ENCODE results near the gene MTA1.

Gene MTA1

GRCh38 chr14:105467249-105467941 lies 47.8 kb downstream of the MTA1 start:
- no peak for DNase-seq

DNA sequence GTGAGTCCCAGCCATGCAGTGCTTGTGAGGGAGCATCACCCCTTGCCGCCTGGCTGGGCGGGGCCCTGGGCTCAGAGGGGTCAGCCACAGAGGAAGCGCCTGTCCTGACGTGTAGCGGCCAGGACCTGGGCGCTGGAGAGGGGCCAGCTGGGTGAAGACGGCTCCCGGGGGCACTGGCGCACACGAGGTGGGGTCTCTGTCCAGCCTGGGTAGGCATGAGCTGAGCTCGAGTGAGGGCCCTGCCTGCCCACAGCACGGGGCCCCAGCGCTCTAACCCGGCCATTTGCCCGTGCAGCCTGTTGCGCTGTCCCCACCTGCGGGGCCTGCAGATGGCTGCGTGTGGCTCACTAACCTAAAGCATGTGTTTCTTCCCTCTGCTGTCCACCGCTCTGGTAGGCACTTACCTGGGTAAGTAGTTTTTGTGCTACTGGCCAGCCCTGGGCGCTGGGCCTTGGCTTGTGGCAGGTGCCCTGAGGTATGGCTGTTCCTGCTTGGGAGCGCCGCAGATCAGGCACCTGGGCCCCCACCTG lies 48.4 kb downstream of the MTA1 start:
- no peak for DNase-seq

DNA sequence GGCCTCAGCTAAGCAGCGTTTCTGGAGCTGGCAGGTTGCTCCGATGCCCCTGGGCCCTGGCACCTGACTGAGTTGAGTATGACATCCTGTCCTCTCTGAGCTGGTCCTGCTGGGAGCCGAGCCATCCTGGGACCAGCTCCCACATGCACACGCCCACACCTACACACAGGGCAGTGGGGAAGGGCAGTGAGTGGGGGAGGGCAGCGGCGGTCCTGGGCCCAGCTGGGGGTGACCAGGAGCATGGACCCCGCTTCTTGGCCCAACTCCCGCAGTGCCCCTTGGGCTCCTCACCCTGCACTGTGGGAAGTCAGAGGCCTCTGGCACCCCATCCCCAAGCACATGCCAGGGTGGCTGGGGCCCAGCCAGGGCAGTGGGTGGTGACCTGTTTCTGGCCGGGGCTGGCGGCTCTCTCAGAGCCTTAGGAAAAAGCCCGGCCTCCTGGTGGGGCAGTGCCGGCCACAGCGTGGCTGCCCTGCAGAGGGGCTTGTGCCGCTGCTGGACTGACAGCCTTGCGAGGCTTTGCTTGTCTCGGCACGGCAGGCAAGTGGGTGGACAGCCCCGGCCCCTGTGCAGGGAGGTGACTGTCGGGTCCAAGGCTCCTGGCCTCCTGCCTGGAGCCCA lies 49.1 kb downstream of the MTA1 start:
- no peak for DNase-seq

GRCh38 chr14:105469456-105470349 lies 50.1 kb downstream of the MTA1 start:
- DNase-seq = no peak

DNA sequence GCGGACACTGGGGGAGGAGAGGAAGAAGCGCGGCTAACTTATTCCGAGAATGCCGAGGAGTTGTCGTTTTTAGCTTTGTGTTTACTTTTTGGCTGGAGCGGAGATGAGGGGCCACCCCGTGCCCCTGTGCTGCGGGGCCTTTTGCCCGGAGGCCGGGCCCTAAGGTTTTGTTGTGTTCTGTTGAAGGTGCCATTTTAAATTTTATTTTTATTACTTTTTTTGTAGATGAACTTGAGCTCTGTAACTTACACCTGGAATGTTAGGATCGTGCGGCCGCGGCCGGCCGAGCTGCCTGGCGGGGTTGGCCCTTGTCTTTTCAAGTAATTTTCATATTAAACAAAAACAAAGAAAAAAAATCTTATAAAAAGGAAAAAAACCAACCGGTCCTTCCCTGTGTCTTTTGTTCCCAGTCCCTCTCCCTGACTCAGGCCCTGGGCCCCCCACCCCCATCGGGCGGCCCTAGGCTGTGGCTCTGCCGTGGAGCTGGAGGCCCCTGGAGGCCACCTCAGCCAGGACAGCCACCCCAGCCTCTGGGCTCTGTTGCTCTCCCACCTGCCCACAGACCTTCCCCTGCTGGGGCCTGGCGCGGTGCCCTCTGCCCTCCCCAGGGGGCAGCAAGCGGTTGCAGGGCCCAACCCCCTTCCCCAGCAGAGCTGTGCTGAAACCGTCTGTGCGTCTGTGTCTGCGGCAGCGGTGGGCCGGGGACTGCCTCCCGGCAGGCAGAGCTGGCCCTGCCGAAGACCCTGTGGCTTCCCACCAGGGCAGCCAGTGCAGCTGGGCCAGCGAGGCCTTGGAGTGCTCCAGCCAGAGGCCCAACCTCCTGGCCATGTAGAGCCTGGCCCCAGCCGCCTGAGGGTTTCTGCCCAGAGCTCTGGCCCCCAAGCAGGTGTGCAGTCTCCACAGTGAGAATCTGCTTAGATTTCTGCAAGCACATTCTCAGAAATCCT lies 51.0 kb downstream of the MTA1 start:
- DNase-seq = no peak

GRCh38 chr14:105471297-105471821 lies 51.7 kb downstream of the MTA1 start:
- DNase-seq = no peak

DNA sequence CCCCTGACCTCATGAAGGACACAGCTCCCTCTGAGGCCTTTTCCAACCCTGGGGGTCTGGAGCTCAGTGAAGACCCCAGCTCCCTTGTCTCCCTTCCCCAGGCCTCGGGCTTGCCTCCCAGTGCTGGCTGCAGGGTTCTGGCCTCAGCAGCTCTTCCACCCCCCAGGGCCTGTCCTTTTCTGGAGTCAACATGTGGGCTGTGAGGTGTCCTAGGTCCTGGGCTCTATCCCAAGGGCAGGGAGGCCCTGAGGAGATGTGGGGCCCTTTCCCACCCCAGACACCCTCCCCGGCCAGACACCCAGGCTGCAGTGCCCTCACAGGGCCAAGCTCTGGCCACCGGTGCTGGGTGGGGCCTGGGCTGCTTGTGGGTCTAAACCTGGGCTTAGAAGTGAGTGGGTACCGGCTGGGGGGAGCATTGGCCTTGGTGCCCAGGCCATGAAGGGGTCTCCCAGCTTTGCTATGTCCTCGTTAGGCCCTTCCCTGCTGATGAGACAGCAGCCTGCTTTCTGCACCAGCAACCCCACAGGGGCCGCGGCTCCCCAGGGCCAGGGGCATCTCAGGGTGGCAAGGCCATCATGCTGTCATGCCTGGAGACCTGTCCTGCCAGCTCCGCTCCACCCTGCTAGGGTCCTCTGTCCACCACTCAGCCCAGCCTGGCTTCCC lies 52.3 kb downstream of the MTA1 start:
- DNase-seq = no peak

- no peak for DNase-seq
Observed at GRCh38 chr14:105472486-105472991, 52.9 kb downstream of the MTA1 start.

- no peak for DNase-seq
Observed at GRCh38 chr14:105473033-105473676, 53.5 kb downstream of the MTA1 start.

DNA sequence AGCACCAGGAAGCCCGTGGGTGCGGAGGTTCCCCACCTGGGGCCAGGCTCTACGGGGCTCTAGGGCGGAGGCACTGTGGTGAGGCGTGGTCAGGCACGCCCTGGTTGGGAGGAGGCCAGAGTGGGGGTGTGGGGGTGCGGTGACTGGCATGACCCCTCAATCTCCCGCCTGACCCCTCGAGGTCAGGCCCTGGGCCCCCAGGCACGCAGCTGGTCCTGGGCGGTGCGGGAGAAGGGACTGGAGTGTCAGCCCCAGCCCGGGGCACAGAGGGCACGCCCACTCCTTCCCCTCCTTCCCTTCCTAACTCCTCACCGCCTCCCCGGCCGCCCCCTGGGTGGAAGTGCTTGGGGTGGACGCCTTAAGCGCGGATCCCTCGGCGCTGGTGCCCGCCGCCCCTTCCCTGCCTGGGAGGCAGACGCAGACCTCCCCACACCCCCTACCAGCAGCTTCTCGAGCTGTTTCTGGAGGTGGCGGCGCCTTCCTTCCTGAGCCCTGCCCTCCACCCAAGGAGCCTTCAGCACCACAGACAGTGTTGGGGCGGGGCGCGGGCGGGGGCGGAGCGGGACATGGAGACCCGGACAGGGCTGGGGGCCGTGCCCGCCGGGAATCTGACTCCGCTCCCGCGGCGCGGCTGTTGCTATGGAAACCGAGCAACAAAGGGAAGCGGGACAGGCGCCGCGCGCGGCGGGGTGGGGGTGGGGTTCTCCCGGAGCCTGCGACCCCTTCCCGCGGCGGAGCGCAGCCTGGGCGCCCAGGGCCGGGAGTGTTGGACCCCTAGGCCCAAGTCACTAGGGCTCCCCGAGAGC lies 54.3 kb downstream of the MTA1 start:
- peak; percentile 71 for DNase-seq

DNA sequence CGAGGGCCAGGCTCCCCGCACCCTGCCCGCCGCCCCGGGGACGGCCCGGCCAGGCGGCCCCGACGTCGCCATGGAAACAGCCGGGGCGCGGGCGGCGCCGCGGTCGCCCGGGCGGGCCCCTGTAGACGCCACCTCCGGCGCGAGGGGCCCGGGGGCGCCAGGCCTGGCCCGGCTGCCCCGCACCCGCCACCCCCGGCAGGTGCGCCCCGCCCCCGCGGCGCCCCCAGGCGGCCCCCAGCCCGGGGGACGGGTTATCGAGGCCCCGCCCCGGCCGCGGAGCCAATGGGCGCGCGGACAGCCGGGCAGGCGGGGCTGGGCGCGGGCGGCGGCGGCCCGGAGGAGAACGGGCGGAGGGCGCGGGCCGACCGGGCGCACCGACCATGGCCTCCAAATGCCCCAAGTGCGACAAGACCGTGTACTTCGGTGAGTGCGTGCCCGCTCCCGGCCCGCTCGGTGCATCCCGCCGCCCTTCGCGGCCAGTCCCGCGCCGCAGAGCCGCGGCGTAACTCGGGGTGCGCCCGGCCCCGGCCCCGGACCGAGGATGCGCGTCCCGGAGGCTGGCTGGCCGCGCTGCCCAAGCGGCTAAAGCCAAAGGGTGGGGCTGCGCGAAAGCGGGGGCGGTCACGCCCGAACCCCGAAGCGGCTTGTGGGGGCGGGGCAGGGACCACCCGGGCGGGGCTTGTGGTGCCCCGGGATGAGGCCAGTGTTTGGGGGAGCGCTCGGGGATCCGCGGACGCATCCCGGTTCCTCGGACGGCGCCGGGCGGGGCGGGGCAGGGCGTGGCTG lies 55.0 kb downstream of the MTA1 start, which contains the start of gene CRIP2:
Gene CRIP2 (plus strand): TSS at position 339 of the 786 bp plus-strand sequence. CDS start 42 bp downstream, at position 381.
- DNase-seq = no peak

DNA sequence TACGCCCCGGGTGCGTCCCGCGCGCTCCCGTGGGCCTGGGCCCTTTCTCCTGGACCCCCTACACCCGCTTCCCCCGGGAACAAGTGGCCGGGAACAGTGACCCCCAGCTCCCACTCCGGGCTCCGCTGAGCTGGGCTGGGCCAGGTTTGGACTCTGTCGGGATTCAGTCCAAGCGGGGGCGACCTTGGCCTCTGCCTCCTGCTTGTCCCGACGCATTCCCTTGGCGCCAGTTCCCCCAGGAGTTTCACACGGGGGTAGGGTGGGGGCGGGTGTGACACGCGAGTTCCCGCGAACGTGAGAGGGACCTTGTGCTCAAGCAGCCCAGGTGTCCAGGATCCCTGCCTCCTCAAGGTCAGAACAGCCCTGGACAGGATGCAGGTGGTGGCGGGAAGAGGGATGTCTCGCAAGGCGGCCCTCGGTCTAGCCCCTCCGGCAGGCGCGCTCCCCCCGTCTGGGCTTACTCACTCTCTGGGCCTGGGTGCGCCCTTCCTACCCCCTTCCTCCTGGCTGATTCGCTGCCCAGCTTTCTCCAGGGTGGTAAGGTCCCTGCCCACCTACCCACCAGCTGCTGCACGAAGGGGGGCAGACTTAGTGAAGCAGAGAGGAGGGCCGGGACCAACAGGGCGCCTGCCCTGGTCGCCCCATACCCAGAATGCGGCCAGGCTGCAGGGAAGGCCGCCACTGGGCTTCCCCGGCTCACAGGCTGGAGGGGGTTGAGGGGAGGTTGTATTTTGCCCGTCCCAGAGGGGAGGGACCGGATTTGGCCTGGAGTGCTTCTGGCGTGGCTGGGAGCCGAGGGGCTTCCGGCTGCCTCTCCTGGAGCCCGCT lies 55.9 kb downstream of the MTA1 start:
- no peak for DNase-seq

DNA sequence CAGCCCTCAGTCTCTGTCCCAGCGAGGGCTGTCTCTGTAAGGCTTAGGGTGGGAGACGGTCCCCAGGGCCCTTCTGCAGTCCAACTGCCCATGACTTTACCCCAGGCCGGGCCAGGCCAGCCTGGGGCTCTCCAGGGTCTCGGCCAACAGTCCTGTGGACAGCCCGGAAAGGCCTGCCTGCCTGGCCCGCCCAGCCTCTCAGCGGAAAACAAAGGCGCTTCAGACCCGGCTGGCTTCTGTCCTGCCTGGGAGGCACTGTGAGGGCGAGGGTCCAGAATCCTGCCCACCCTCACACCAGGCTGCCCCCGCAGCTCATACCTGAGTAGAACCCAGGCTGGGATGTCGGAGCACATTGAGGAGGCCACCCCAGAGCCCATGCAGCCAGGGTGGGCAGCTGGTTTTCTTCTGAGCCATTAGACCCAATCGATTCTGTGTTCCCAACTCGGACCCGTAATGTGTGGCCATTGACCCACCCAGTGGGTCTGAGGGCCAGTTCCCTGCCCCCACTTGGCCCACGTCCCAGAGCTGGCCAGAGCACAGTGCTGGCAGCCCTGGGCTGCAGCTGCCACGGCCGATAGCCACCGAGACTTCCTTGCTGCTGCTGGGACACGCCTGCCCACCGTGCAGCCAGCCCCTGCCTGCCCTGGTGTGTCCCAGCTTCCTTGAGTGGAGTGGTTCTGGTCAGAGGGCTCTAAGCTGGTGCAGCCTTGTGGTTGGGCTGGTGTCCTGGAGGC lies 56.6 kb downstream of the MTA1 start:
- no peak for DNase-seq

- DNase-seq = no peak
Observed at GRCh38 chr14:105476831-105477659, 57.4 kb downstream of the MTA1 start.

GRCh38 chr14:105477660-105478397 lies 58.2 kb downstream of the MTA1 start:
- no peak for DNase-seq
